GM12878 (cell line): ENCODE data around the gene PSG1. TPM values are rescaled to one million over a fixed set of nuclear protein-coding genes. Genes with fewer than 3 reads are reported as not detected.

Experiments
- ATAC-seq: fragments of 200-7000 bp; cut with Tn5 transposase; 3 replicates; pipeline ENCODE4 v1.9.1; 2020; ENCODE audit warnings: mild to moderate bottlenecking, moderate library complexity
- BruUV-seq: library from RNA; stranded (reverse); fragments of 400-500 nt; replicated peaks from 2 replicates; lab custom pipeline; 2021; lab: Mats Ljungman, UMichigan
- CTCF ChIA-PET: fragments of 300-600 bp; sonication (Branson Sonifier 250); formaldehyde crosslinking; extraction: SDS; loops from one replicate; lab custom pipeline; 2021; ENCODE audit warnings: inconsistent platforms; lab: Yijun Ruan, JAX
- POLR2A ChIA-PET: fragments of 350-600 bp; formaldehyde crosslinking; extraction: SDS; loops from one replicate; lab custom pipeline; 2021; ENCODE audit warnings: inconsistent platforms; lab: Charles Lee
- RAD21 ChIA-PET: fragments of 300-600 bp; sonication (Branson Sonifier 250); formaldehyde crosslinking; loops from one replicate; lab custom pipeline; 2023; ENCODE audit warnings: antibody characterized with exemption; ENCODE audit not compliant: unreplicated experiment; lab: Charles Lee
- SMC1A ChIA-PET: fragments of 300-600 bp; sonication (Branson Sonifier 250); formaldehyde crosslinking; loops from one replicate; lab custom pipeline; 2023; ENCODE audit not compliant: unreplicated experiment, uncharacterized antibody; lab: Charles Lee
- DNase-seq: peaks from one replicate; pipeline ENCODE4 v3.0.0-alpha.2; 2011; ENCODE audit warnings: low read depth, low spot score
- FAIRE-seq: peaks from 3 replicates; lab custom pipeline; 2011; peaks lifted over from hg19 to GRCh38; lab: Jason Lieb, UNC
- H2AFZ ChIP-seq: 2 replicates; pipeline ENCODE4 v1.6.0; 2011; ENCODE audit warnings: low read depth, low read length, control low read depth; ENCODE audit not compliant: control insufficient read depth
- H3K27ac ChIP-seq: 2 replicates; pipeline ENCODE4 v1.5.1; 2011; ENCODE audit warnings: control low read depth; ENCODE audit not compliant: control insufficient read depth, insufficient read depth
- H3K27me3 ChIP-seq, 2 experiments: replicated peaks in 1 of 2; 2 replicates each; pipeline versions ENCODE4 v1.6.0 to v1.6.1; 2011; ENCODE audit warnings: low read length in 1 of 2; ENCODE audit not compliant: control insufficient read depth in 2 of 2, insufficient read depth in 2 of 2
- H3K36me3 ChIP-seq, 2 experiments: 2 replicates each; pipeline ENCODE4 v1.5.1; 2011; ENCODE audit warnings: low read length in 1 of 2; ENCODE audit not compliant: control insufficient read depth in 2 of 2, insufficient read depth in 2 of 2
- H3K4me1 ChIP-seq: 2 replicates; pipeline ENCODE4 v1.6.1; 2011; ENCODE audit warnings: mild to moderate bottlenecking, low read length, moderate library complexity, mixed read lengths; ENCODE audit not compliant: control insufficient read depth, insufficient read depth
- H3K4me2 ChIP-seq: 2 replicates; pipeline ENCODE4 v1.6.0; 2011; ENCODE audit warnings: control low read depth; ENCODE audit not compliant: control insufficient read depth, insufficient read depth
- H3K4me3 ChIP-seq: fragments of 200-600 bp; sonication (generic); 2 replicates; pipeline ENCODE4 v1.5.1; 2016
- H3K79me2 ChIP-seq: 2 replicates; pipeline ENCODE4 v1.6.0; 2011; ENCODE audit warnings: low read length; ENCODE audit not compliant: control insufficient read depth, insufficient read depth
- H3K9ac ChIP-seq: 2 replicates; pipeline ENCODE4 v1.8.0; 2011; ENCODE audit warnings: low read length, control low read depth, mixed read lengths; ENCODE audit not compliant: control insufficient read depth, insufficient read depth
- H3K9me3 ChIP-seq: replicated peaks from 3 replicates; pipeline ENCODE4 v1.5.1; 2011; ENCODE audit warnings: mild to moderate bottlenecking, low read length; ENCODE audit not compliant: control insufficient read depth, insufficient read depth
- H4K20me1 ChIP-seq: 2 replicates; pipeline ENCODE4 v1.6.0; 2011; ENCODE audit not compliant: control insufficient read depth, insufficient read depth
- ATF7 ChIP-seq: fragments of 450-650 bp; IDR thresholded peaks from 2 replicates; pipeline ENCODE4 v1.6.1; 2016; ENCODE audit warnings: low read depth, mild to moderate bottlenecking
- BMI1 ChIP-seq: fragments of 450-650 bp; IDR thresholded peaks from 2 replicates; pipeline ENCODE4 v1.6.1; 2016; ENCODE audit warnings: mild to moderate bottlenecking, moderate library complexity, borderline replicate concordance
- CHD4 ChIP-seq: fragments of 200-600 bp; sonication (generic); IDR thresholded peaks from 2 replicates; pipeline ENCODE4 v1.6.1; 2016; ENCODE audit warnings: mild to moderate bottlenecking
- ESRRA ChIP-seq: IDR thresholded peaks from 2 replicates; pipeline ENCODE4 v1.6.1; 2012; ENCODE audit warnings: mild to moderate bottlenecking, low read length, improper control_type of control experiment
- FOS ChIP-seq: IDR thresholded peaks from 3 replicates; pipeline ENCODE4 v1.6.1; 2011; ENCODE audit warnings: borderline replicate concordance; ENCODE audit not compliant: insufficient read length; ENCODE audit errors: extremely low read depth
- JUNB ChIP-seq: IDR thresholded peaks from 2 replicates; pipeline ENCODE4 v1.6.1; 2016; ENCODE audit warnings: antibody characterized with exemption, mild to moderate bottlenecking
- LARP7 ChIP-seq: fragments of 450-650 bp; IDR thresholded peaks from 2 replicates; pipeline ENCODE4 v1.6.1; 2017; ENCODE audit warnings: mild to moderate bottlenecking
- NBN ChIP-seq: fragments of 450-650 bp; IDR thresholded peaks from 2 replicates; pipeline ENCODE4 v1.6.1; 2016
- NFYA ChIP-seq: IDR thresholded peaks from 2 replicates; pipeline ENCODE4 v1.6.1; 2011; ENCODE audit warnings: low read depth, mild to moderate bottlenecking, low read length, improper control_type of control experiment, borderline replicate concordance
- RAD21 ChIP-seq: IDR thresholded peaks from 2 replicates; pipeline ENCODE4 v1.6.1; 2011; ENCODE audit warnings: mild to moderate bottlenecking, low read depth, low read length, moderate library complexity; ENCODE audit not compliant: insufficient read depth
- SREBF2 ChIP-seq: IDR thresholded peaks from 2 replicates; pipeline ENCODE4 v1.6.1; 2012; ENCODE audit warnings: mild to moderate bottlenecking, low read length
- SUZ12 ChIP-seq: fragments of 200-600 bp; sonication (generic); IDR thresholded peaks from one replicate; pipeline ENCODE4 v1.6.1; 2018; ENCODE audit warnings: antibody characterized with exemption, mild to moderate bottlenecking; ENCODE audit not compliant: unreplicated experiment
- TARDBP ChIP-seq: IDR thresholded peaks from 2 replicates; pipeline ENCODE4 v1.6.1; 2016; ENCODE audit warnings: borderline replicate concordance
- YY1 ChIP-seq: IDR thresholded peaks from 2 replicates; pipeline ENCODE4 v1.6.1; 2011; ENCODE audit warnings: low read depth, mild to moderate bottlenecking, low read length
- ZBTB40 ChIP-seq: fragments of 450-650 bp; IDR thresholded peaks from 2 replicates; pipeline ENCODE4 v1.6.1; 2016; ENCODE audit warnings: mild to moderate bottlenecking, moderate library complexity, borderline replicate concordance
- WGBS: methylation state at CpG from one replicate; pipeline ENCODE4 v1.1.6; 2016; ENCODE audit warnings: low lambda C conversion rate; ENCODE audit not compliant: insufficient replicate concordance, insufficient coverage; ENCODE audit errors: missing lambda C conversion rate; 5-methylcytosine and 5-hydroxymethylcytosine counted together
- in situ Hi-C: fragments of 300-500 bp; cut with MboI; formaldehyde crosslinking; loops from 9 replicates; pipeline ENCODE4 v1.14.3; 2018; ENCODE audit warnings: mixed read lengths
- intact Hi-C: fragments of 100-400 bp; cut with micrococcal nuclease; formaldehyde crosslinking; loops from one replicate; pipeline ENCODE4 v1.14.2; 2022; ENCODE audit not compliant: unreplicated experiment
- polyA plus RNA-seq, 11 experiments: library from polyadenylated mRNA; depleted of rRNA in 4 of 11; unstranded in 6 of 11; stranded (reverse) in 5 of 11; fragments of >200 nt; fragmentation: Nextera tagmentation in 4 of 11; fragmentation: Illumina TruSeq in 1 of 11; extraction: Ambion mirVana in 4 of 11; extraction: Trizol in 1 of 11; gene quantifications; 1 replicate in 1 of 11; 2 replicates in 10 of 11; pipeline versions ENCODE4 v1.2.1 to v1.2.3, GENCODE V29; 2011 to 2016; ENCODE audit warnings: inconsistent platforms in 2 of 11, missing spikeins in 2 of 11, low read depth in 1 of 11
- total RNA-seq, 4 experiments: library from RNA; depleted of rRNA in 3 of 4; stranded (reverse); fragments of >200 nt in 3 of 4; fragmentation: Illumina TruSeq in 1 of 4; extraction: Trizol in 1 of 4; gene quantifications; 2 replicates each; pipeline versions ENCODE4 v1.2.1 to v1.2.3, GENCODE V29; 2013 to 2021
- TF ChIP-seq, protein P1 (sequence below): fragments of 450-650 bp; IDR thresholded peaks from 2 replicates; pipeline ENCODE4 v1.6.1; 2016; ENCODE audit warnings: mild to moderate bottlenecking

PSG1 gene
- total and polyA plus RNA-seq, 10 of the 15 experiments (the other 5 are each of a cell fraction or from before 2014, with no cell fraction given), result not detected

GRCh38 chr19:42831221-42832019 is 48.1 kb downstream of the PSG1 start:
- no peak for TF ChIP-seq RAD21
- TF ChIP-seq SREBF2, result no peak
- TF ChIP-seq SUZ12, result no peak
- no peak for TF ChIP-seq NFYA
- TF ChIP-seq, protein P1, sequence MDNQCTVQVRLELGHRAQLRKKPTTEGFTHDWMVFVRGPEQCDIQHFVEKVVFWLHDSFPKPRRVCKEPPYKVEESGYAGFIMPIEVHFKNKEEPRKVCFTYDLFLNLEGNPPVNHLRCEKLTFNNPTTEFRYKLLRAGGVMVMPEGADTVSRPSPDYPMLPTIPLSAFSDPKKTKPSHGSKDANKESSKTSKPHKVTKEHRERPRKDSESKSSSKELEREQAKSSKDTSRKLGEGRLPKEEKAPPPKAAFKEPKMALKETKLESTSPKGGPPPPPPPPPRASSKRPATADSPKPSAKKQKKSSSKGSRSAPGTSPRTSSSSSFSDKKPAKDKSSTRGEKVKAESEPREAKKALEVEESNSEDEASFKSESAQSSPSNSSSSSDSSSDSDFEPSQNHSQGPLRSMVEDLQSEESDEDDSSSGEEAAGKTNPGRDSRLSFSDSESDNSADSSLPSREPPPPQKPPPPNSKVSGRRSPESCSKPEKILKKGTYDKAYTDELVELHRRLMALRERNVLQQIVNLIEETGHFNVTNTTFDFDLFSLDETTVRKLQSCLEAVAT, result no peak
- no peak for TF ChIP-seq LARP7
- no peak for TF ChIP-seq ESRRA
- no peak for TF ChIP-seq ZBTB40
- TF ChIP-seq FOS, result no peak
- TF ChIP-seq NBN, result no peak
- TF ChIP-seq CHD4, result no peak
- no peak for TF ChIP-seq ATF7
- no peak for TF ChIP-seq YY1
- no peak for TF ChIP-seq TARDBP
- no peak for TF ChIP-seq BMI1
- TF ChIP-seq JUNB, result no peak
- WGBS, result 0% methylated on average over 1 of the region's 1 CpG
- H3K27ac ChIP-seq, result no peak overlapping the region
- intact Hi-C loops, result no loop called here
- ATAC-seq (no peak), FAIRE-seq (no peak), DNase-seq (no peak)
- ChIA-PET POLR2A (no interaction called here), SMC1A (no interaction called here), CTCF (no interaction called here), RAD21 (no interaction called here)
- in situ Hi-C loops, result no loop called here
- no peaks in the 10 kb centered on the region for H3K79me2 ChIP-seq
- H3K4me2 ChIP-seq, result no peak overlapping the region
- no peaks in the 10 kb centered on the region for H4K20me1 ChIP-seq
- H3K4me1 ChIP-seq, result no peaks in the 10 kb centered on the region
- no peak overlapping the region for H3K9ac ChIP-seq
- H3K27me3 ChIP-seq, result no peaks in the 10 kb centered on the region
- H3K4me3 ChIP-seq, result no peak overlapping the region
- no TSS peak for BruUV-seq
- H3K36me3 ChIP-seq, result no peaks in the 10 kb centered on the region
- H3K9me3 ChIP-seq, result no peaks in the 10 kb centered on the region
- H2AFZ ChIP-seq, result no peak overlapping the region
